CD4-positive, alpha-beta T cell (primary cell): Measurements from ENCODE around the gene MAML2. TPM values are rescaled to one million over a fixed set of nuclear protein-coding genes. Genes with fewer than 3 reads are reported as not detected.

Experiments used
- ATAC-seq: fragments of 200-7000 bp; cut with Tn5 transposase; one replicate; pipeline ENCODE4 v1.10.0; 2022; ENCODE audit warnings: mild to moderate bottlenecking; ENCODE audit not compliant: poor library complexity
- CTCF ChIA-PET: fragments of 350-600 bp; sonication (Branson Sonifier 250); formaldehyde crosslinking; loops from one replicate; lab custom pipeline; 2021; ENCODE audit warnings: antibody characterized with exemption, inconsistent platforms; lab: Charles Lee
- POLR2A ChIA-PET: fragments of 350-600 bp; sonication (Branson Sonifier 250); formaldehyde crosslinking; loops from one replicate; lab custom pipeline; 2021; ENCODE audit warnings: antibody characterized with exemption, inconsistent platforms; lab: Charles Lee
- DNase-seq, 14 experiments: peaks; one replicate each; pipeline ENCODE4 v3.0.0-alpha.2; 2013 to 2020; ENCODE audit warnings: mixed read lengths in 2 of 14
- H3K27ac ChIP-seq, 2 donors: one replicate each; pipeline versions ENCODE4 v1.5.1 to v1.7.0; 2013; ENCODE audit warnings: low read length in 2 of 2, low read depth in 1 of 2, mild to moderate bottlenecking in 1 of 2
- H3K27me3 ChIP-seq, 2 experiments: 1 replicate in 1 of 2; 2 replicates in 1 of 2; pipeline versions ENCODE4 v1.6.1 to v1.7.0; 2013; ENCODE audit warnings: low read length in 2 of 2, control low read depth in 1 of 2, mild to moderate bottlenecking in 1 of 2, moderate library complexity in 1 of 2; ENCODE audit not compliant: insufficient read depth in 2 of 2, control insufficient read depth in 1 of 2
- H3K36me3 ChIP-seq: one replicate; pipeline ENCODE4 v1.6.1; 2013; ENCODE audit warnings: low read length, control low read depth; ENCODE audit not compliant: insufficient read depth
- H3K4me1 ChIP-seq: one replicate; pipeline ENCODE4 v1.6.1; 2013; ENCODE audit warnings: low read length, control low read depth; ENCODE audit not compliant: insufficient read depth
- H3K4me3 ChIP-seq: one replicate; pipeline ENCODE4 v1.5.1; 2013; ENCODE audit warnings: mild to moderate bottlenecking, low read length, moderate library complexity
- H3K9me3 ChIP-seq, 2 experiments: 1 replicate in 1 of 2; 2 replicates in 1 of 2; pipeline versions ENCODE4 v1.6.1 to v1.7.0; 2013; ENCODE audit warnings: low read length in 2 of 2, mild to moderate bottlenecking in 2 of 2, control low read depth in 1 of 2, moderate library complexity in 1 of 2; ENCODE audit not compliant: control insufficient read depth in 1 of 2, insufficient read depth in 1 of 2
- H3K27ac Mint-ChIP-seq: one replicate; pipeline ENCODE4 v1.8.0; 2020; ENCODE audit warnings: mixed read lengths
- H3K27me3 Mint-ChIP-seq: one replicate; pipeline ENCODE4 v1.8.0; 2021; ENCODE audit warnings: mixed read lengths
- H3K36me3 Mint-ChIP-seq: one replicate; pipeline ENCODE4 v1.8.0; 2021; ENCODE audit warnings: low read depth, mixed read lengths
- H3K4me1 Mint-ChIP-seq: one replicate; pipeline ENCODE4 v1.8.0; 2021; ENCODE audit warnings: low read depth, mixed read lengths
- H3K4me3 Mint-ChIP-seq: one replicate; pipeline ENCODE4 v1.8.0; 2020; ENCODE audit warnings: mild to moderate bottlenecking, mixed read lengths
- H3K9me3 Mint-ChIP-seq: one replicate; pipeline ENCODE4 v1.8.0; 2020; ENCODE audit warnings: mixed read lengths
- CTCF ChIP-seq: fragments of 200-600 bp; IDR thresholded peaks from one replicate; pipeline ENCODE4 v1.8.0; 2022; ENCODE audit warnings: antibody characterized with exemption, mild to moderate bottlenecking
- intact Hi-C, 2 experiments: fragments of 100-400 bp; cut with DNase I in 1 of 2; cut with micrococcal nuclease in 1 of 2; formaldehyde crosslinking; loops; one replicate each; pipeline versions ENCODE4 v1.15.1 to v1.9.0; 2023 to 2025; cut with DNase I, micrococcal nuclease
- total RNA-seq, 174 experiments: library from RNA in 2 of 174; stranded (reverse) in 2 of 174; gene quantifications; one replicate each; pipeline ENCODE4 v1.2.3 and lab custom pipeline; 2021 to 2026

The MAML2 gene
- total RNA-seq, 2 experiments from 2014 or later = 58.8 to 59.8 TPM

- peaks cover 22% of the 10 kb centered on the region for H3K36me3 Mint-ChIP-seq
- no peaks in the 10 kb centered on the region for H3K27me3 ChIP-seq
- H3K36me3 ChIP-seq = peaks cover 6% of the 10 kb centered on the region
- no peaks in the 10 kb centered on the region for H3K9me3 Mint-ChIP-seq
- H3K27ac Mint-ChIP-seq = peak overlapping the region; percentile 29
- H3K4me3 ChIP-seq = no peak overlapping the region
- no peaks in the 10 kb centered on the region for H3K9me3 ChIP-seq
- H3K4me1 Mint-ChIP-seq = peaks cover 78% of the 10 kb centered on the region
- no peak for ATAC-seq
- H3K27me3 Mint-ChIP-seq = no peaks in the 10 kb centered on the region
- ChIA-PET CTCF (interaction anchor here (0.8 kb wide), 1 partner anchor 46 kb away, joined by 4 read pairs; no protein-coding TSS in a partner anchor), POLR2A (interaction anchor here (1.1 kb wide), 1 partner anchor 46 kb away, joined by 3 read pairs; no protein-coding TSS in a partner anchor)
- no peak overlapping the region for H3K27ac ChIP-seq
- intact Hi-C loops = no loop called here
- no peak overlapping the region for H3K4me3 Mint-ChIP-seq
- peaks cover 15% of the 10 kb centered on the region for H3K4me1 ChIP-seq
- no peak for TF ChIP-seq CTCF
- no peak for DNase-seq
Measured at GRCh38 chr11:96161307-96162089, 181.5 kb downstream of the MAML2 start.

- no peak overlapping the region for H3K4me3 ChIP-seq
- ATAC-seq = no peak
- no peaks in the 10 kb centered on the region for H3K9me3 ChIP-seq
- H3K27me3 ChIP-seq = no peaks in the 10 kb centered on the region
- peaks cover 78% of the 10 kb centered on the region for H3K4me1 Mint-ChIP-seq
- H3K4me1 ChIP-seq = peaks cover 19% of the 10 kb centered on the region
- ChIA-PET POLR2A (interaction anchor here (1.1 kb wide), 1 partner anchor 47 kb away, joined by 3 read pairs; no protein-coding TSS in a partner anchor), CTCF (no interaction called here)
- no peak overlapping the region for H3K4me3 Mint-ChIP-seq
- peaks cover 22% of the 10 kb centered on the region for H3K36me3 Mint-ChIP-seq
- no peaks in the 10 kb centered on the region for H3K27me3 Mint-ChIP-seq
- no peak overlapping the region for H3K27ac ChIP-seq
- H3K27ac Mint-ChIP-seq = peak overlapping the region; percentile 29
- no peak for TF ChIP-seq CTCF
- DNase-seq = no peak
- peaks cover 6% of the 10 kb centered on the region for H3K36me3 ChIP-seq
- no peaks in the 10 kb centered on the region for H3K9me3 Mint-ChIP-seq
- intact Hi-C loops = no loop called here
Measured at GRCh38 chr11:96160732-96161306, 182.2 kb downstream of the MAML2 start.

DNA sequence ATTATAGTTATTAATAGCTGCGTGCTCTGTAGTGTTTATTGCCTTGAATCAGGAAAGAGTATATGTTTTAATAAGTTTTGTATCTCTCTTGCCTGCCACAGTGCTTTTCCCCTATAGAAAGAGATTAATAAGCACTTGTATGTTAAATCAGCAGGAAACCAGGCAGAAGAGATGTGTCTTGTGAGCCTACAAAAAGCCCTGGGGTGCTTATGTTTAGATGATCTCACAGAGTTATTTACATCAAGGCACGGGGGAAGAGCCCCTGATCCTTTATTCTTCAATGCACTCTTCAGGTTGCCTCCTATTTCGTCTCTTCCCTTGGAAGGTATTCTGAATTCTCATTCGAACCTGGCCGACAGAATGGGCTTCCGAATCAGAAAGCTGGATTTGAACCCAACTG is 183.0 kb downstream of the MAML2 start:
- no peak for TF ChIP-seq CTCF
- ChIA-PET CTCF (no interaction called here), POLR2A (no interaction called here)
- Mint-ChIP-seq H3K9me3 (no peaks in the 10 kb centered on the region), H3K4me3 (no peak overlapping the region), H3K27me3 (no peaks in the 10 kb centered on the region), H3K36me3 (peaks cover 22% of the 10 kb centered on the region), H3K4me1 (peaks cover 79% of the 10 kb centered on the region), H3K27ac (peak overlapping the region; percentile 29)
- no peaks in the 10 kb centered on the region for H3K9me3 ChIP-seq
- peaks cover 23% of the 10 kb centered on the region for H3K4me1 ChIP-seq
- intact Hi-C loops = no loop called here
- H3K27me3 ChIP-seq = no peaks in the 10 kb centered on the region
- DNase-seq = no peak
- ATAC-seq = no peak
- H3K36me3 ChIP-seq = peaks cover 9% of the 10 kb centered on the region
- H3K27ac ChIP-seq = no peak overlapping the region
- H3K4me3 ChIP-seq = no peak overlapping the region
